ENCODE measurements around the gene ATOSB. TPM values are rescaled to one million over a fixed set of nuclear protein-coding genes. Genes with fewer than 3 reads are reported as not detected.

Gene ATOSB
- total and polyA plus RNA-seq, 2 of the 8 experiments (the other 6 are each of a cell fraction or from before 2014, with no cell fraction given), result 6.9 to 10.4 TPM

DNA sequence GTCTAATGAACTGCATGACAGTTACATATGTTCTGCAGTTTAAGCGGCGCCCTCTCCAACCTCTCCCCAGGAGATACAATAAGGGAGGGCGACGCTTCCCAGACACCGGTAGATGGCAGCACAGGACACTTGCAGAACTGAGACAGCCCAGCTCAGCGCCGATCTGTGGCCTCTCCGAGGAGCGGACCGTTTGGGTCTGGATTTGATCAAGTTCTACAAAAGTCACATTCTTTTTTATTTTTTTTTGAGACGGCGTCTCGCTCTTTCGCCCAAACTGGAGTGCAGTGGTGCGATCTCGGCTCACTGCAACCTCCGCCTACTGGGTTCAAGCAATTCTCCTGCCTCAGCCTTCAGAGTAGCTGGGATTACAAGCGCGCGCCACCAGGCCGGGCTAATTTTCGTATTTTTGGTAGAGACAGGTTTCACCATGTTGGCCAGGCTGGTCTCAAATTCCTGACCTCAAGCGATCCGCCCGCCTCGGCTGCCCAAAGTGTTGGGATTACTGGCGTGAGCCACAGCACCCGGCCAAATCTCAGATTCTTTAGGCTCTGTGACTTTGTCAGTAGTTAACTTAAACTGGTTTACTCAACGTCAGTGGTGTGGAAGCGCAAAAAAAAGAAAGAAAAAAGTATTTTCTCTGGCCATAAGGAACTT lies 1.4 kb upstream of the ATOSB start (continued):
- TF ChIP-seq PHF8 (conservative IDR thresholded peaks at IDR 0.05; ENCODE audit: low read depth, low read length), result no peak
- TF ChIP-seq E2F6 (IDR thresholded peaks at IDR 0.05), result 0 out of 2 replicates have a peak, but pooled peaks have one; percentile 18
- TF ChIP-seq RAD21 (IDR thresholded peaks at IDR 0.05 in 1 of 2, conservative IDR thresholded peaks at IDR 0.05 in 1 of 2; ENCODE audit: low read depth in 2 of 2, low read length in 2 of 2), result peak; percentile 93 to 95
- TF ChIP-seq SIN3A (conservative IDR thresholded peaks at IDR 0.05 in 1 of 2, IDR thresholded peaks at IDR 0.05 in 1 of 2; ENCODE audit: low read depth in 1 of 2, low read length in 2 of 2), result 0 out of 4 replicates have a peak, but pooled peaks of 1 of the 2 experiments have one; percentile 36
- no peak for TF ChIP-seq CTBP2 (IDR thresholded peaks at IDR 0.05; ENCODE audit: borderline replicate concordance, insufficient read depth, insufficient read length, low read length)
- TF ChIP-seq CBX8 (IDR thresholded peaks at IDR 0.05; ENCODE audit: borderline replicate concordance, low read depth, low read length), result no peak
- TF ChIP-seq SP4 (IDR thresholded peaks at IDR 0.05; ENCODE audit: low read length), result 0 out of 2 replicates have a peak, but pooled peaks have one; percentile 5
- no peak for TF ChIP-seq USF2 (IDR thresholded peaks at IDR 0.05; ENCODE audit: low read length)
- TF ChIP-seq EGR1 (IDR thresholded peaks at IDR 0.05; ENCODE audit: borderline replicate concordance, low read depth, low read length), result no peak
- peak; percentile 42 for TF ChIP-seq TAF1 (IDR thresholded peaks at IDR 0.05; ENCODE audit: low read depth, low read length)
- 0 out of 2 replicates have a peak, but pooled peaks have one; percentile 28 for TF ChIP-seq CREB1 (IDR thresholded peaks at IDR 0.05)

All from H1 (cell line).